K562 (cell line): Measurements from ENCODE around the gene CAMK1D. TPM values are rescaled to one million over a fixed set of nuclear protein-coding genes. Genes with fewer than 3 reads are reported as not detected.

Source experiments
- ATAC-seq: fragments of 200-7000 bp; cut with Tn5 transposase; 3 replicates; pipeline ENCODE4 v1.9.1; 2020; ENCODE audit warnings: moderate library complexity
- BruUV-seq: library from RNA; stranded (reverse); fragments of 400-500 nt; replicated peaks from 2 replicates; lab custom pipeline; 2021; lab: Mats Ljungman, UMichigan
- CTCF ChIA-PET: fragments of 300-600 bp; formaldehyde crosslinking; extraction: SDS; loops from one replicate; lab custom pipeline; 2021; ENCODE audit warnings: low intra/inter-chr PET ratio; lab: Yijun Ruan, JAX
- POLR2A ChIA-PET: fragments of 300-600, 350-650 bp; sonication (Branson Sonifier 250); formaldehyde crosslinking; extraction: SDS; loops from one replicate; lab custom pipeline; 2021; ENCODE audit warnings: antibody characterized with exemption, inconsistent platforms; lab: Yijun Ruan, JAX
- DNase-seq, 4 experiments: peaks; one replicate each; pipeline versions ENCODE4 v3.0.0 to v3.0.0-alpha.2; 2011 to 2018; ENCODE audit warnings: low spot score in 3 of 4, mixed read lengths in 3 of 4; ENCODE audit errors: extremely low read depth in 1 of 4
- FAIRE-seq: peaks from 2 replicates; lab custom pipeline; 2011; peaks lifted over from hg19 to GRCh38; lab: Jason Lieb, UNC
- H2AFZ ChIP-seq: 2 replicates; pipeline ENCODE4 v1.6.0; 2011; ENCODE audit warnings: low read depth, low read length, control low read depth, inconsistent platforms
- H3K27ac ChIP-seq: fragments of 200-600 bp; 3 replicates; pipeline ENCODE4 v1.8.0; 2011; ENCODE audit warnings: low read depth, mild to moderate bottlenecking, control low read depth, inconsistent platforms, low read length, moderate library complexity, mixed read lengths; ENCODE audit errors: extremely low read depth
- H3K27me3 ChIP-seq, 2 experiments: fragments of 300-600 bp in 1 of 2; 2 replicates in 1 of 2; 3 replicates in 1 of 2; pipeline versions ENCODE4 v1.6.0 to v1.8.0; 2011; ENCODE audit warnings: inconsistent platforms in 2 of 2, low read length in 2 of 2, mild to moderate bottlenecking in 1 of 2, mixed read lengths in 1 of 2, moderate library complexity in 1 of 2; ENCODE audit not compliant: control insufficient read depth in 2 of 2, insufficient read depth in 2 of 2
- H3K36me3 ChIP-seq: fragments of 300-600 bp; 3 replicates; pipeline ENCODE4 v1.8.0; 2011; ENCODE audit warnings: mild to moderate bottlenecking, low read length, inconsistent platforms; ENCODE audit not compliant: control insufficient read depth, insufficient read depth
- H3K4me1 ChIP-seq, 2 experiments: fragments of 200-600 bp in 1 of 2; replicated peaks in 1 of 2; 2 replicates in 1 of 2; 3 replicates in 1 of 2; pipeline versions ENCODE4 v1.5.1 to v1.8.0; 2011; ENCODE audit warnings: inconsistent platforms in 2 of 2, low read length in 2 of 2, mild to moderate bottlenecking in 1 of 2, mixed read lengths in 1 of 2, moderate library complexity in 1 of 2; ENCODE audit not compliant: control insufficient read depth in 2 of 2, insufficient read depth in 2 of 2
- H3K4me2 ChIP-seq: 2 replicates; pipeline ENCODE4 v1.6.1; 2011; ENCODE audit warnings: low read length, control low read depth, inconsistent platforms, mixed read lengths; ENCODE audit not compliant: insufficient read depth
- H3K4me3 ChIP-seq: fragments of 200-600 bp; sonication (generic), shearing (Covaris generic); 2 replicates; pipeline ENCODE4 v1.5.1; 2016; ENCODE audit warnings: control low read depth, inconsistent platforms
- H3K79me2 ChIP-seq: fragments of 200-600 bp; 3 replicates; pipeline ENCODE4 v1.8.0; 2011; ENCODE audit warnings: low read length, inconsistent platforms; ENCODE audit not compliant: control insufficient read depth, insufficient read depth
- H3K9ac ChIP-seq, 2 experiments: 2 replicates each; pipeline versions ENCODE4 v1.6.0 to v1.6.1; 2011; ENCODE audit warnings: low read depth in 2 of 2, low read length in 2 of 2, control low read depth in 1 of 2, inconsistent platforms in 1 of 2, mild to moderate bottlenecking in 1 of 2, mixed read lengths in 1 of 2; ENCODE audit not compliant: insufficient read depth in 1 of 2
- H3K9me1 ChIP-seq: one replicate; pipeline ENCODE4 v1.6.0; 2011; ENCODE audit warnings: inconsistent platforms, mild to moderate bottlenecking, low read length, moderate library complexity; ENCODE audit not compliant: control insufficient read depth, insufficient read depth
- H3K9me3 ChIP-seq: replicated peaks from 2 replicates; pipeline ENCODE4 v1.5.1; 2011; ENCODE audit warnings: low read depth, low read length, inconsistent platforms; ENCODE audit not compliant: control insufficient read depth, insufficient read depth
- H4K20me1 ChIP-seq: replicated peaks from 2 replicates; pipeline ENCODE4 v1.6.1; 2011; ENCODE audit warnings: low read length, inconsistent platforms, mixed read lengths; ENCODE audit not compliant: control insufficient read depth, insufficient read depth
- BRCA1 ChIP-seq, 2 experiments: fragments of 450-650 bp in 1 of 2; sonication (generic) in 1 of 2; formaldehyde crosslinking in 1 of 2; IDR thresholded peaks; 2 replicates each; pipeline versions ENCODE4 v1.5.0 to v1.6.1; 2017 to 2020; ENCODE audit warnings: mild to moderate bottlenecking in 1 of 2, missing genetic modification reagents in 1 of 2
- BRD9 ChIP-seq: fragments of 450-650 bp; IDR thresholded peaks from 2 replicates; pipeline ENCODE4 v1.6.1; 2018; ENCODE audit warnings: low read depth; ENCODE audit not compliant: partially characterized antibody
- ETS2 ChIP-seq: IDR thresholded peaks from 2 replicates; pipeline ENCODE4 v1.6.1; 2016; ENCODE audit warnings: borderline replicate concordance, missing genetic modification characterization, mild to moderate bottlenecking, moderate library complexity, missing compliant biosample characterization; ENCODE audit not compliant: poor library complexity, severe bottlenecking
- FOSL1 ChIP-seq: fragments of 200-800 bp; sonication (Bioruptor generic); conservative IDR thresholded peaks from 2 replicates; pipeline ENCODE4 v1.6.1; 2016; ENCODE audit warnings: missing genetic modification characterization, missing compliant biosample characterization
- HMG20A ChIP-seq: fragments of 450-650 bp; formaldehyde crosslinking; conservative IDR thresholded peaks from 2 replicates; pipeline ENCODE4 v1.4.0; 2020; ENCODE audit warnings: mild to moderate bottlenecking, mixed read lengths
- MTA2 ChIP-seq: fragments of 450-650 bp; IDR thresholded peaks from 2 replicates; pipeline ENCODE4 v1.6.1; 2016; ENCODE audit warnings: low read depth
- MTF1 ChIP-seq: fragments of 250-450 bp; sonication (Bioruptor Pico); IDR thresholded peaks from 2 replicates; pipeline ENCODE4 v1.9.0; 2021; ENCODE audit warnings: moderate library complexity, mild to moderate bottlenecking, inconsistent platforms, borderline replicate concordance
- MYBL2 ChIP-seq, 2 experiments: fragments of 450-650 bp in 1 of 2; sonication (generic) in 1 of 2; formaldehyde crosslinking in 1 of 2; IDR thresholded peaks; 2 replicates each; pipeline versions ENCODE4 v1.6.1 to v1.8.1; 2017 to 2022; ENCODE audit warnings: borderline replicate concordance in 1 of 2, inconsistent platforms in 1 of 2, low read depth in 1 of 2, mild to moderate bottlenecking in 1 of 2, missing genetic modification reagents in 1 of 2, moderate library complexity in 1 of 2
- NFE2L1 ChIP-seq: fragments of 450-650 bp; IDR thresholded peaks from 2 replicates; pipeline ENCODE4 v1.6.1; 2016; ENCODE audit warnings: missing genetic modification characterization, low read depth, mild to moderate bottlenecking, missing compliant biosample characterization, moderate library complexity, borderline replicate concordance
- POLR2AphosphoS2 ChIP-seq: IDR thresholded peaks from 2 replicates; pipeline ENCODE4 v1.6.1; 2012; ENCODE audit warnings: low read length, improper control_type of control experiment
- SMARCA4 ChIP-seq: fragments of 450-650 bp; IDR thresholded peaks from 2 replicates; pipeline ENCODE4 v1.6.1; 2016
- SMC3 ChIP-seq: conservative IDR thresholded peaks from 2 replicates; pipeline ENCODE4 v1.6.1; 2011; ENCODE audit warnings: low read depth, low read length, improper control_type of control experiment; ENCODE audit not compliant: insufficient read depth
- TCF7L2 ChIP-seq: fragments of 150-350 bp; IDR thresholded peaks from 2 replicates; pipeline ENCODE4 v1.6.1; 2016; ENCODE audit warnings: low read depth, mild to moderate bottlenecking, low read length, moderate library complexity
- YY1 ChIP-seq, 3 experiments: IDR thresholded peaks; 2 replicates each; pipeline ENCODE4 v1.6.1; 2011; ENCODE audit warnings: low read length in 2 of 3, mild to moderate bottlenecking in 2 of 3, moderate library complexity in 2 of 3, borderline replicate concordance in 1 of 3, control low read depth in 1 of 3, low read depth in 1 of 3; ENCODE audit not compliant: insufficient read depth in 3 of 3, insufficient replicate concordance in 2 of 3, control insufficient read depth in 1 of 3, insufficient read length in 1 of 3; ENCODE audit errors: extremely low read depth in 1 of 3
- ZC3H8 ChIP-seq: fragments of 450-650 bp; IDR thresholded peaks from 2 replicates; pipeline ENCODE4 v1.6.1; 2017
- ZNF766 ChIP-seq: fragments of 200-800 bp; sonication (Bioruptor generic); conservative IDR thresholded peaks from 2 replicates; pipeline ENCODE4 v1.6.1; 2016; ENCODE audit warnings: missing genetic modification characterization, missing compliant biosample characterization
- WGBS: fragments of 100-300 bp; shearing (Covaris generic); methylation state at CpG from one replicate; pipeline ENCODE4 v1.1.6; 2016; ENCODE audit warnings: low coverage, mixed read lengths; ENCODE audit not compliant: insufficient coverage; ENCODE audit errors: missing lambda C conversion rate; 5-methylcytosine and 5-hydroxymethylcytosine counted together
- in situ Hi-C: fragments of 300-500 bp; cut with MboI; formaldehyde crosslinking; loops from 4 replicates; pipeline ENCODE4 v1.15.0; 2018; ENCODE audit warnings: inconsistent platforms, mixed read lengths
- intact Hi-C: fragments of 100-400 bp; cut with micrococcal nuclease; formaldehyde crosslinking; loops from 2 replicates; pipeline ENCODE4 v1.14.2; 2022
- polyA plus RNA-seq, 8 experiments: library from polyadenylated mRNA; depleted of rRNA in 4 of 8; stranded (reverse) in 5 of 8; unstranded in 3 of 8; fragments of >200 nt; fragmentation: Nextera tagmentation in 2 of 8; fragmentation: Illumina TruSeq in 1 of 8; extraction: Ambion mirVana in 2 of 8; extraction: Trizol in 1 of 8; gene quantifications; 2 replicates each; pipeline versions ENCODE4 v1.2.1 to v1.2.3, GENCODE V29; 2011 to 2014; ENCODE audit warnings: inconsistent platforms in 1 of 8, missing spikeins in 1 of 8
- total RNA-seq, 7 experiments: library from RNA; depleted of rRNA in 6 of 7; stranded (reverse); fragments of >200 nt in 6 of 7; fragmentation: Illumina TruSeq in 2 of 7; extraction: Trizol in 2 of 7; gene quantifications; 2 replicates each; pipeline versions ENCODE4 v1.2.1 to v1.2.3, GENCODE V29; 2011 to 2021; ENCODE audit warnings: low replicate concordance in 1 of 7
- TF ChIP-seq, protein P1 (sequence below): sonication (generic); formaldehyde crosslinking; IDR thresholded peaks from 2 replicates; pipeline ENCODE4 v1.4.0; 2020; ENCODE audit warnings: mild to moderate bottlenecking, missing genetic modification reagents
- TF ChIP-seq, protein P2 (sequence below): sonication (generic); formaldehyde crosslinking; IDR thresholded peaks from 2 replicates; pipeline ENCODE4 v1.8.1; 2023; ENCODE audit warnings: mild to moderate bottlenecking, missing genetic modification reagents

The CAMK1D gene
- total and polyA plus RNA-seq, 9 of the 15 experiments (the other 6 are each of a cell fraction or from before 2014, with no cell fraction given) = 0.12 to 0.24 (median 0.20) TPM; not detected in 5

DNA sequence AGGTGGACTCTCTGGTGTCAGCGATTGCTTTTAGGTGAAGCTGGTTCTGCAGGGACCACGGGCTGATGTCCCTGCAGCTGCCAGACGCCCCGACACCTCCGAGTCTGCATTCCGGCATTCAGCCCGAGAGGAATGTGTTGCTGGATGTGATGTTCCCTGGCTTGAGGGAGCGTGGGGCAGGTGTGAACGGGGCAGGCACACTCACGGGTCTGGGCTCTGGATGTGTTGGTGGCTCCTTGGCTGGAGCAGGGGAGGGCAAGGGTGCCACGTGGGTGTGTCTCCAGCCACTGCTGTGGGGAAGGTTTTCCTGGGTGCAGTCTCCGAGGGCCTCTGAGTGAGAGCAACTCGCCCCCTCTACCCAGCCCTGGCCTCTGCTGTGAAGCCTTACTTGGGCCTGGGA, 140.5 kb downstream of the CAMK1D start:
- Histone ChIP-seq H3K4me2 (no peak overlapping the region), H4K20me1 (0 out of 2 replicates have a peak, but pooled peaks cover 4% of the 10 kb centered on the region), H2AFZ (no peak overlapping the region), H3K27ac (no peak overlapping the region), H3K9me3 (no peaks in the 10 kb centered on the region), H3K4me1 (peaks cover 0 to 6% of the 10 kb centered on the region in 2 experiments; a peak in 4 of 5 replicates), H3K9me1 (no peaks in the 10 kb centered on the region), H3K36me3 (no peaks in the 10 kb centered on the region), H3K4me3 (no peak overlapping the region), H3K27me3 (peaks cover 20 to 36% of the 10 kb centered on the region in 2 experiments), H3K79me2 (no peaks in the 10 kb centered on the region), H3K9ac (no peak overlapping the region)
- no peak for FAIRE-seq
- in situ Hi-C loops = no loop called here
- POLR2A ChIA-PET = interaction anchor here (0.6 kb wide), 1 partner anchor 79 kb away, joined by 3 read pairs; no protein-coding TSS in a partner anchor
- intact Hi-C loops = no loop called here
- BruUV-seq = no TSS peak
- ATAC-seq = no peak
- DNase-seq = no peak
- TF ChIP-seq HMG20A = no peak
- no peak for TF ChIP-seq NFE2L1 (tag)
- no peak for TF ChIP-seq BRCA1 (IDR thresholded peaks at IDR 0.05)
- no peak for TF ChIP-seq BRCA1 (CRISPR knock-in tag; IDR thresholded peaks at IDR 0.05)
- TF ChIP-seq YY1 (IDR thresholded peaks at IDR 0.05; ENCODE audit: borderline replicate concordance in 1 of 3, control insufficient read depth in 1 of 3, extremely low read depth in 1 of 3, insufficient read depth in 3 of 3, insufficient read length in 1 of 3, insufficient replicate concordance in 2 of 3, low read depth in 1 of 3, low read length in 2 of 3) = no peak
- no peak for TF ChIP-seq MYBL2 (IDR thresholded peaks at IDR 0.05; ENCODE audit: low read depth)
- TF ChIP-seq MYBL2 (CRISPR knock-in tag; IDR thresholded peaks at IDR 0.05; ENCODE audit: borderline replicate concordance) = no peak
- no peak for TF ChIP-seq ZNF766 (CRISPR knock-in tag)
- TF ChIP-seq ETS2 (tag) = no peak
- TF ChIP-seq, protein P1, sequence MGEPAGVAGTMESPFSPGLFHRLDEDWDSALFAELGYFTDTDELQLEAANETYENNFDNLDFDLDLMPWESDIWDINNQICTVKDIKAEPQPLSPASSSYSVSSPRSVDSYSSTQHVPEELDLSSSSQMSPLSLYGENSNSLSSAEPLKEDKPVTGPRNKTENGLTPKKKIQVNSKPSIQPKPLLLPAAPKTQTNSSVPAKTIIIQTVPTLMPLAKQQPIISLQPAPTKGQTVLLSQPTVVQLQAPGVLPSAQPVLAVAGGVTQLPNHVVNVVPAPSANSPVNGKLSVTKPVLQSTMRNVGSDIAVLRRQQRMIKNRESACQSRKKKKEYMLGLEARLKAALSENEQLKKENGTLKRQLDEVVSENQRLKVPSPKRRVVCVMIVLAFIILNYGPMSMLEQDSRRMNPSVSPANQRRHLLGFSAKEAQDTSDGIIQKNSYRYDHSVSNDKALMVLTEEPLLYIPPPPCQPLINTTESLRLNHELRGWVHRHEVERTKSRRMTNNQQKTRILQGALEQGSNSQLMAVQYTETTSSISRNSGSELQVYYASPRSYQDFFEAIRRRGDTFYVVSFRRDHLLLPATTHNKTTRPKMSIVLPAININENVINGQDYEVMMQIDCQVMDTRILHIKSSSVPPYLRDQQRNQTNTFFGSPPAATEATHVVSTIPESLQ (CRISPR knock-in tag) = no peak
- TF ChIP-seq SMARCA4 = no peak
- no peak for TF ChIP-seq TCF7L2
- no peak for TF ChIP-seq BRD9
- no peak for TF ChIP-seq SMC3
- TF ChIP-seq ZC3H8 = no peak
- no peak for TF ChIP-seq MTF1
- no peak for TF ChIP-seq POLR2AphosphoS2
- TF ChIP-seq, protein P2, sequence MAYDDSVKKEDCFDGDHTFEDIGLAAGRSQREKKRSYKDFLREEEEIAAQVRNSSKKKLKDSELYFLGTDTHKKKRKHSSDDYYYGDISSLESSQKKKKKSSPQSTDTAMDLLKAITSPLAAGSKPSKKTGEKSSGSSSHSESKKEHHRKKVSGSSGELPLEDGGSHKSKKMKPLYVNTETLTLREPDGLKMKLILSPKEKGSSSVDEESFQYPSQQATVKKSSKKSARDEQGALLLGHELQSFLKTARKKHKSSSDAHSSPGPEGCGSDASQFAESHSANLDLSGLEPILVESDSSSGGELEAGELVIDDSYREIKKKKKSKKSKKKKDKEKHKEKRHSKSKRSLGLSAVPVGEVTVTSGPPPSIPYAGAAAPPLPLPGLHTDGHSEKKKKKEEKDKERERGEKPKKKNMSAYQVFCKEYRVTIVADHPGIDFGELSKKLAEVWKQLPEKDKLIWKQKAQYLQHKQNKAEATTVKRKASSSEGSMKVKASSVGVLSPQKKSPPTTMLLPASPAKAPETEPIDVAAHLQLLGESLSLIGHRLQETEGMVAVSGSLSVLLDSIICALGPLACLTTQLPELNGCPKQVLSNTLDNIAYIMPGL (CRISPR knock-in tag) = no peak
- TF ChIP-seq FOSL1 = no peak
- TF ChIP-seq MTA2 = no peak
- 2% methylated on average over 11 of the region's 13 CpGs for WGBS
- CTCF ChIA-PET = no interaction called here
